Hepatocyte (in vitro differentiated cells): ENCODE data around the gene COLQ. TPM values are rescaled to one million over a fixed set of nuclear protein-coding genes. Genes with fewer than 3 reads are reported as not detected.
"Not testable (repeated sequence)": the region's sequence is repeated elsewhere in the genome, so short reads cannot be mapped to it uniquely, and the experiment has no call there.

Experiments used
- DNase-seq: peaks from one replicate; pipeline ENCODE4 v3.0.0-alpha.2; 2016; ENCODE audit warnings: low spot score
- H2AFZ ChIP-seq: fragments of 200-600 bp; sonication (generic); 2 replicates; pipeline ENCODE4 v1.6.0; 2016; ENCODE audit warnings: antibody characterized with exemption, mild to moderate bottlenecking
- H3K27ac ChIP-seq: fragments of 200-600 bp; sonication (generic); 2 replicates; pipeline ENCODE4 v1.5.1; 2016; ENCODE audit warnings: mild to moderate bottlenecking
- H3K27me3 ChIP-seq: fragments of 200-600 bp; sonication (generic); 2 replicates; pipeline ENCODE4 v1.6.1; 2016
- H3K36me3 ChIP-seq: fragments of 200-600 bp; sonication (generic); replicated peaks from 2 replicates; pipeline ENCODE4 v1.5.1; 2016; ENCODE audit warnings: low read depth; ENCODE audit not compliant: insufficient read depth
- H3K4me1 ChIP-seq: fragments of 200-600 bp; sonication (generic); 2 replicates; pipeline ENCODE4 v1.5.1; 2016; ENCODE audit warnings: mild to moderate bottlenecking, moderate library complexity; ENCODE audit not compliant: insufficient read depth
- H3K4me2 ChIP-seq: fragments of 200-600 bp; sonication (generic); 2 replicates; pipeline ENCODE4 v1.6.0; 2016
- H3K4me3 ChIP-seq: fragments of 200-600 bp; sonication (generic); 2 replicates; pipeline ENCODE4 v1.5.1; 2016; ENCODE audit warnings: mild to moderate bottlenecking
- H3K79me2 ChIP-seq: fragments of 200-600 bp; sonication (generic); 2 replicates; pipeline ENCODE4 v1.6.0; 2017; ENCODE audit warnings: mild to moderate bottlenecking
- H3K9me2 ChIP-seq: fragments of 200-600 bp; sonication (generic); replicated peaks from 2 replicates; pipeline ENCODE4 v1.6.0; 2017; ENCODE audit warnings: mild to moderate bottlenecking; ENCODE audit not compliant: insufficient read depth
- H3K9me3 ChIP-seq: fragments of 200-600 bp; sonication (generic); 2 replicates; pipeline ENCODE4 v1.5.1; 2016; ENCODE audit warnings: low read depth, mild to moderate bottlenecking
- H4K20me1 ChIP-seq: fragments of 200-600 bp; sonication (generic); 2 replicates; pipeline ENCODE4 v1.6.0; 2016; ENCODE audit warnings: mild to moderate bottlenecking; ENCODE audit not compliant: insufficient read depth, poor library complexity, severe bottlenecking
- CTCF ChIP-seq: fragments of 200-600 bp; sonication (generic); IDR thresholded peaks from 2 replicates; pipeline ENCODE4 v1.5.1; 2016; ENCODE audit warnings: antibody characterized with exemption, mild to moderate bottlenecking; ENCODE audit not compliant: poor library complexity
- EZH2 ChIP-seq: fragments of 200-600 bp; sonication (generic); IDR thresholded peaks from 2 replicates; pipeline ENCODE4 v1.6.1; 2016; ENCODE audit warnings: antibody characterized with exemption, mild to moderate bottlenecking, borderline replicate concordance
- EZH2phosphoT487 ChIP-seq: fragments of 200-600 bp; sonication (generic); IDR thresholded peaks from one replicate; pipeline ENCODE4 v1.6.1; 2018; ENCODE audit warnings: antibody characterized with exemption, mild to moderate bottlenecking, low read depth, moderate library complexity; ENCODE audit not compliant: unreplicated experiment, severe bottlenecking
- WGBS: methylation state at CpG from one replicate; pipeline ENCODE4 v1.1.6; 2016; ENCODE audit warnings: low lambda C conversion rate; ENCODE audit errors: missing lambda C conversion rate; 5-methylcytosine and 5-hydroxymethylcytosine counted together
- polyA plus RNA-seq: library from polyadenylated mRNA; unstranded; fragments of >200 nt; fragmentation: Nextera tagmentation; extraction: Ambion mirVana; gene quantifications from 2 replicates; pipeline ENCODE4 v1.2.1, GENCODE V29; 2016
- total RNA-seq: library from RNA; depleted of rRNA; stranded (reverse); fragments of >200 nt; gene quantifications from 2 replicates; pipeline ENCODE4 v1.2.3, GENCODE V29; 2014

COLQ gene
- total and polyA plus RNA-seq, 2 experiments from 2014 or later: 0.27 to 0.73 TPM

DNA sequence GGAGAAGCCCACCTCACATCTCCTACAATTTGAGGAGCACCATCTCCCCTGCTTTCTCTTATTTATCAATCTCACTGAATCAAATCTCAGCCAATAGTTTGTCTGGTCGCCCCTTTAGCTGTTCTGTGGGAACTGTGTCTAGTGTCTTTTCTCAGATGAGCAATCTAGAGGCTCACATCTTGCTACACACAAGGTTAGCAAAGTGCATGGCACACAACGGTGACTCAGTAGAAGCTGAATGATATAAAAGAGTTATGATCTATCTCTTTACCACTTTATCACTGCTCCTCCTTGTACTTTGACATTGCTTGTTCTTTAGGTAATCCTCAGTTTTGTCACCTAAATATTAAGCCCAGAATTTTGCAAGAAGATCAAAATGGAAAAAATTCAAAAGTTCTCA lies 16.8 kb upstream of the COLQ start:
- H3K79me2 ChIP-seq: no peaks in the 10 kb centered on the region
- H3K9me2 ChIP-seq: no peaks in the 10 kb centered on the region
- DNase-seq: no peak
- no peak overlapping the region for H3K4me2 ChIP-seq
- H3K27ac ChIP-seq: no peak overlapping the region
- H4K20me1 ChIP-seq: no peaks in the 10 kb centered on the region
- no peaks in the 10 kb centered on the region for H3K36me3 ChIP-seq
- 92% methylated on average over 2 of the region's 2 CpGs for WGBS
- TF ChIP-seq EZH2phosphoT487: no peak
- TF ChIP-seq CTCF: no peak
- no peak for TF ChIP-seq EZH2
- no peak overlapping the region for H2AFZ ChIP-seq
- no peak overlapping the region for H3K4me3 ChIP-seq
- H3K9me3 ChIP-seq: no peaks in the 10 kb centered on the region
- no peaks in the 10 kb centered on the region for H3K4me1 ChIP-seq
- no peaks in the 10 kb centered on the region for H3K27me3 ChIP-seq

GRCh38 chr3:15536856-15537255 lies 15.3 kb upstream of the COLQ start:
- TF ChIP-seq EZH2: no peak
- no peak for TF ChIP-seq CTCF
- no peak for TF ChIP-seq EZH2phosphoT487
- DNase-seq: no peak
- no peak overlapping the region for H3K4me3 ChIP-seq
- H4K20me1 ChIP-seq: no peaks in the 10 kb centered on the region
- H3K9me3 ChIP-seq: no peaks in the 10 kb centered on the region
- H3K4me2 ChIP-seq: no peak overlapping the region
- WGBS: 84% methylated on average over 2 of the region's 2 CpGs
- no peak overlapping the region for H2AFZ ChIP-seq
- H3K4me1 ChIP-seq: no peaks in the 10 kb centered on the region
- H3K27ac ChIP-seq: no peak overlapping the region
- no peaks in the 10 kb centered on the region for H3K79me2 ChIP-seq
- no peaks in the 10 kb centered on the region for H3K27me3 ChIP-seq
- H3K9me2 ChIP-seq: no peaks in the 10 kb centered on the region
- no peaks in the 10 kb centered on the region for H3K36me3 ChIP-seq

- no peaks in the 10 kb centered on the region for H4K20me1 ChIP-seq
- no peaks in the 10 kb centered on the region for H3K9me3 ChIP-seq
- no peak overlapping the region for H2AFZ ChIP-seq
- H3K79me2 ChIP-seq: no peaks in the 10 kb centered on the region
- no peak overlapping the region for H3K27ac ChIP-seq
- no peaks in the 10 kb centered on the region for H3K4me1 ChIP-seq
- no peak overlapping the region for H3K4me2 ChIP-seq
- H3K4me3 ChIP-seq: no peak overlapping the region
- no peaks in the 10 kb centered on the region for H3K36me3 ChIP-seq
- H3K9me2 ChIP-seq: no peaks in the 10 kb centered on the region
- WGBS: 94% methylated on average over 1 of the region's 1 CpG
- TF ChIP-seq EZH2phosphoT487: no peak
- TF ChIP-seq EZH2: no peak
- no peak for TF ChIP-seq CTCF
- DNase-seq: no peak
- no peaks in the 10 kb centered on the region for H3K27me3 ChIP-seq
Measured at GRCh38 chr3:15535732-15536131, 14.2 kb upstream of the COLQ start.

DNA sequence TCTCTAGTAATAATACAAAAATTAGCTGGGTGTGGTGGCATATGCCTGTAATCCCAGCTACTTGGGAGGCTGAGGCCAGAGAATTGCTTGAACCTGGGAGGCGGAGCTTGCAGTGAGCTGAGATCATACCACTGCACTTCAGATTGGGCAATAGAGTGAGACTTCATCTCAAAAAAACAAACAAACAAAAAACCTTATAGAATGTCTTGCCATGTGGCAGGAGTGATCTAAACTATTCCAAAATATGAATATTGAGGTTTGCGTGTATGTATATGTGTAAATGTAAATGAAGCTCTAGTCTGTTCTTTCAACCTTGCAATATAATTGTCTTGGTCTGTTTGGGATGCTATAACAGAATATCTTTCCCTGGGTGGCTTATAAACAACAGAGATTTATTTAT lies 11.1 kb upstream of the COLQ start:
- H3K9me3 ChIP-seq, H3K4me2 ChIP-seq, H2AFZ ChIP-seq, H3K4me3 ChIP-seq, H3K27ac ChIP-seq, H3K27me3 ChIP-seq, H3K4me1 ChIP-seq, H3K9me2 ChIP-seq, DNase-seq, H4K20me1 ChIP-seq, H3K79me2 ChIP-seq, H3K36me3 ChIP-seq: not testable (repeated sequence)
- 96% methylated on average over 2 of the region's 2 CpGs for WGBS
